GM12865 (cell line): ENCODE measurements around the gene COL1A2.

Experiments
- DNase-seq: peaks from one replicate; pipeline ENCODE4 v3.0.0; 2010; ENCODE audit warnings: low read depth
- H3K4me3 ChIP-seq: 2 replicates; pipeline ENCODE4 v1.5.1; 2011; ENCODE audit warnings: mild to moderate bottlenecking, low read depth, low read length, control low read depth
- TF ChIP-seq, protein P1 (sequence below): IDR thresholded peaks from 2 replicates; pipeline ENCODE4 v1.5.1; 2011; ENCODE audit warnings: low read length, control low read depth, low read depth, inconsistent platforms; ENCODE audit not compliant: insufficient read depth; ENCODE audit errors: missing control alignments

Gene COL1A2

DNA sequence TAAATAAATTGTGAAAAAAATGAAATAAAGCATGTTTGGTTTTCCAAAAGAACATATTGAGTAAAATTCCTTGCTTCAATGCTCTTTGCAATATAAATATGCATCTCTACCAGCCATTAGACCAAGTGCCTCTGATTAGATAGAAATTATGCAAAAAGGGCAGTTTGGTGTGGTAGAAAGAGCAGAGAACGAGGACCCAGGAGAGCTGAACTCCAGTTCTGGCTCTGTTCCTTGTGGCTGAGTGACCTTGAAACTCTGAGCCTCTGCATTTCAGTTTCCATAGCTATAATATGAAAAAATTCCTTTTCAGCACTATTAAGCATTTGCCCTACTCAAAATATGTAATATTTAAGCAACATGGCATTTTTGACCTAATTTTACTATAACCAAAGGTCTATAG is 36.5 kb downstream of the COL1A2 start:
- TF ChIP-seq, protein P1, sequence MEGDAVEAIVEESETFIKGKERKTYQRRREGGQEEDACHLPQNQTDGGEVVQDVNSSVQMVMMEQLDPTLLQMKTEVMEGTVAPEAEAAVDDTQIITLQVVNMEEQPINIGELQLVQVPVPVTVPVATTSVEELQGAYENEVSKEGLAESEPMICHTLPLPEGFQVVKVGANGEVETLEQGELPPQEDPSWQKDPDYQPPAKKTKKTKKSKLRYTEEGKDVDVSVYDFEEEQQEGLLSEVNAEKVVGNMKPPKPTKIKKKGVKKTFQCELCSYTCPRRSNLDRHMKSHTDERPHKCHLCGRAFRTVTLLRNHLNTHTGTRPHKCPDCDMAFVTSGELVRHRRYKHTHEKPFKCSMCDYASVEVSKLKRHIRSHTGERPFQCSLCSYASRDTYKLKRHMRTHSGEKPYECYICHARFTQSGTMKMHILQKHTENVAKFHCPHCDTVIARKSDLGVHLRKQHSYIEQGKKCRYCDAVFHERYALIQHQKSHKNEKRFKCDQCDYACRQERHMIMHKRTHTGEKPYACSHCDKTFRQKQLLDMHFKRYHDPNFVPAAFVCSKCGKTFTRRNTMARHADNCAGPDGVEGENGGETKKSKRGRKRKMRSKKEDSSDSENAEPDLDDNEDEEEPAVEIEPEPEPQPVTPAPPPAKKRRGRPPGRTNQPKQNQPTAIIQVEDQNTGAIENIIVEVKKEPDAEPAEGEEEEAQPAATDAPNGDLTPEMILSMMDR: no peak
- no peak overlapping the region for H3K4me3 ChIP-seq
- DNase-seq: no peak

DNA sequence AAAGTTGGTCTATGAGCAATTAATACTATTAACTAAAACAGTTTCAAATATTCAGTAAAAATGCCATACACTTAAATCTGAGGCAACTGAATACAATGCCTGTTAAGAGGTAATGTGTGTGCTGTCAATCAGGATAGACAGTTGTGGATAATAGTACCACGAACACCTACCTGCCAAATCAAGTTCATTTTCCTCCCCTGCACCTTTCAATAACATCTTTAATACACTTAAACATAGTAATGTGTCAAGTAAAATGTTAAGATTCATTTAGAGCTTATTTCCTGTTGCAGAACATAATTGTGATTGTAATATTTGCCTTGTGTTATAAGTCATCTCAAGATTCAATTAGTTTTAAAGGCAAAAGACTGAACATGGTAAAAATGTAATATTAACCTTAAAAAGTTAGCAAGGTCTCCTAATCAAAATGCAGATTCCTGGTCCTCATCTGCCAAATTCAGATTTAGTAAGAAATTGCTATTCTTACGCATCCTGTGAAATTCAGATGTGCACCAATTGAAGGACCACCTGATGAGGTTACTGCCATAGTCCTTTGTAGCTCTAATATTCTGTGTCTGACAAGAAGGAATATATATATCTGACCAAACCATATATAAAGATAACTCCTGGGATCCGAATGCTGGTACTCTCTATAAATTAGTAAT is 37.1 kb downstream of the COL1A2 start:
- DNase-seq: no peak
- no peak overlapping the region for H3K4me3 ChIP-seq
- TF ChIP-seq, protein P1: no peak

DNA sequence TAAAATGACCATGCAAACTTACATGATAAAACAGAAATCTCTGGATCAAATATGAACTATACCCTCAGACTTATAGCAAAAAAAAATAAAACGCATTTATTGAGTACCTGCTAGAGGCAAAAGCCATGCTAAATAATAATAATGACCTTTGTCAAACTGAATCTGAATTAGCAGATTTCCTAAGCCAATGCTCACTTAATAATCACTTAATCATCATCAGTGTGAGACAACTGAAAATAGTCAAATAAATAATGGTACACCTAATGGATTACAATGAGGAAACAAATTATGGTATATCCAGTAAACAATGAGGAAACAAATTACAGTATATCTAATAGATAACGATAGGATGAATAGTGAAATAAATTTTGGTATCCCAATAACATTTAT is 37.6 kb downstream of the COL1A2 start:
- no peak for DNase-seq
- TF ChIP-seq, protein P1: no peak
- H3K4me3 ChIP-seq: no peak overlapping the region

DNA sequence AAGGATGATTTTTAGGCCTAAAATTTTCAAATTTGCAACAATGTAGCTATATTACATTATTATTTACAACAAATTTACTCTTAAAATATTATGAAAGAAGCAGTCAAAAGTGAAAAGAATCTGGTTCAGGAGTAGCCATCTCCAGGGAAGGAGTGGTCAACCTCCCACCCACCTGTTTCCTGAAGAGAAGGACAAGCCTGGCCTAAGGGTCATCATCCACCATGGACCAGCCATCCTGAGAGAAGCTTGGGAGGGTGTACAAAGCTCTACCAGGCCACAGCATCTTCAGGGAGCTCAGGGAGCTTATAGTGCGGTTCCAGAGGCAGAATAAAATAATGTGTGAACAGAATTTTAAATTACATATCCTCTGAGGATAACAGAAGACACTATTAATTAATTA is 38.1 kb downstream of the COL1A2 start:
- no peak overlapping the region for H3K4me3 ChIP-seq
- TF ChIP-seq, protein P1: no peak
- no peak for DNase-seq

DNA sequence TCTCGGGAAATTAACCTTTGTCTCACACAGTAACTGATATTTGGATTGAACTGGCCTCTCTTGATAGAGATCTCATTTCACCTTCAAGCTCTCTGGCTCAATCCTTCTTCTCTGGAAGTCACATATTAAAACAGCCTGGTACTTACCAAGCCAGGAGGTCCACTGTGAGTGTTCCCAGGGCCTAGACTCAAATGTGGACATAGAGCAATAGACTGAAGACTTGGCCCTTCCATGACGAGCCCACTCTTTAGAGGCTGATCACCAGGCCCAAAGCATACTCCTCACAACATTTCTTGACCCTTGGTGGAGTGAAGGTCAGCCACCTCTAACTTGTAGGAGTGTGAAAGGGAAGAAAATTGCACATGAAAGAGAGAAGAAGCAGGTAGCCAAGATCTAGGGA is 38.5 kb downstream of the COL1A2 start:
- TF ChIP-seq, protein P1: no peak
- no peak for DNase-seq

DNA sequence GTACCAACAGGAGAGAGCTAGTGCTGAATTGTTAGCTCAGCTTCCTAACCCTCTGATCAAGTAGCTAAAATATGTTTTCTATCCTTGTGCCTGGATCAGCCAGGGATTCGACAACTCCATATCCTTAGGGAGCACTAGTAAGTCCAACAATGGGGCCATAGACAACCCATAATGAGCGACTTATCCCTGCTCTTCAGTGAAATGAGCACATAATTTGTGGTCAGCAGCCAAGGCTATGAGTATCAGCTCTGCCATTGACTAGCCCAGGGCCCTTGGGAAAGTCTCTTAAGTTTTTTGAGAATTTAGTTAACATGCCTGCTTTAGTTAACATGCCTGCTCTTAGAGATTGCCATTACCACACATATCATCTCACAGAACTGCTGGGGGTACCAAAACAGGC is 39.3 kb downstream of the COL1A2 start:
- H3K4me3 ChIP-seq: no peak overlapping the region
- DNase-seq: no peak
- TF ChIP-seq, protein P1: no peak

More for the DNA sequence above, 38.5 kb downstream of the COL1A2 start:
- H3K4me3 ChIP-seq: no peak overlapping the region

DNA sequence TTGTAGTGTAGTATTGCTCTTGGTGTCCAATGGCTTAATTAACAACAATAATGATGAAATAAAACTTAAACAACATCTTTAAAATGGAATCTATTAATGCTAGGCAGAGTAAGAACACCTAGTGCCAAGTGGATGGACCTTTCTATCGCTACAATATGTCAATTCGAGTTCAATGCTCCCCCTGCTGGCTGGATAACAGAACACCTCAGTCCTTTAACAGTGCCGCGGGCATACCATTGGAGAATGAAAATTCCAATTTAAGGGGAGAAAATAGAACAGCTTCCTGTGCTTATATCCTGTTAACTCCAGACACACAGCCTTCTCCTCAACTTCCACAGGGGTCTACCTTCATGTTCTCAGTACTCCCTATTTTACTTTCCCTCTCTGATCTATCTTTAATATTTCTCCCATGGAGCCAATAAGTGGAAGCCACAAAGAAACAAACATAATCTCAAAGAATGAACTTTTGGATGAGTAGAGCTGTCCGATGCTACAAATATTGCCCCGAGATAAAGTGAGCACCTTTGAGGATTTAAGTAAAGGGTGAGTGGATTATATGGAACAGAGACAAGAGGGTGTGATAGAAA is 41.4 kb downstream of the COL1A2 start:
- TF ChIP-seq, protein P1: peak; percentile 83
- no peak overlapping the region for H3K4me3 ChIP-seq
- DNase-seq: peak; percentile 68
